CD4-positive, alpha-beta T cell treated with Interleukin-2 at 100 ng/mL for 4 hours (primary cell): ENCODE data around the gene PRDM10.

Experiments
- DNase-seq: peaks from one replicate; pipeline ENCODE4 v3.0.0-alpha.2; 2020; ENCODE audit warnings: low spot score

PRDM10 gene

GRCh38 chr11:129945373-129945772 lies 57.3 kb downstream of the PRDM10 start:
- DNase-seq = no peak

- no peak for DNase-seq
These were observed 57.9 kb downstream of the PRDM10 start for GRCh38 chr11:129944696-129945095.

- no peak for DNase-seq
These were observed 59.6 kb downstream of the PRDM10 start for GRCh38 chr11:129943036-129943435.

- no peak for DNase-seq
These were observed 63.1 kb downstream of the PRDM10 start for GRCh38 chr11:129939510-129939909.

- DNase-seq = no peak
These were observed 63.9 kb downstream of the PRDM10 start for GRCh38 chr11:129938764-129939163.

GRCh38 chr11:129937592-129938238 lies 64.9 kb downstream of the PRDM10 start:
- DNase-seq = no peak

GRCh38 chr11:129935723-129936122 lies 66.9 kb downstream of the PRDM10 start:
- no peak for DNase-seq

- DNase-seq = no peak
These were observed 68.7 kb downstream of the PRDM10 start for GRCh38 chr11:129933891-129934290.

GRCh38 chr11:129933262-129933661 lies 69.4 kb downstream of the PRDM10 start:
- no peak for DNase-seq

GRCh38 chr11:129932381-129933067 lies 70.1 kb downstream of the PRDM10 start:
- no peak for DNase-seq

- DNase-seq = no peak
These were observed 71.9 kb downstream of the PRDM10 start for GRCh38 chr11:129930743-129931142.

GRCh38 chr11:129930296-129930695 lies 72.3 kb downstream of the PRDM10 start:
- DNase-seq = no peak

GRCh38 chr11:129929721-129930120 lies 72.9 kb downstream of the PRDM10 start:
- no peak for DNase-seq

- DNase-seq = no peak
These were observed 73.5 kb downstream of the PRDM10 start for GRCh38 chr11:129928923-129929692.

- no peak for DNase-seq
These were observed 80.0 kb downstream of the PRDM10 start for GRCh38 chr11:129922674-129923073.

- DNase-seq = no peak
These were observed 84.3 kb downstream of the PRDM10 start for GRCh38 chr11:129918361-129918760.

- no peak for DNase-seq
These were observed 85.4 kb downstream of the PRDM10 start for GRCh38 chr11:129917231-129917630.

- DNase-seq = no peak
These were observed 91.3 kb downstream of the PRDM10 start for GRCh38 chr11:129911298-129911697.

GRCh38 chr11:129910360-129910759 lies 92.3 kb downstream of the PRDM10 start:
- DNase-seq = no peak

GRCh38 chr11:129905402-129905801 lies 97.2 kb downstream of the PRDM10 start:
- DNase-seq = no peak

GRCh38 chr11:129896062-129896461 lies 106.6 kb downstream of the PRDM10 start:
- DNase-seq = no peak

- DNase-seq = peak; percentile 86
These were observed 107.3 kb downstream of the PRDM10 start, which contains the start of gene NFRKB for GRCh38 chr11:129895126-129896041. TSS of gene NFRKB (minus strand) at chr11:129895578. CDS start at chr11:129892849, 2,729 bp downstream.
